Measurements from ENCODE around the gene ELL2. TPM values are rescaled to one million over a fixed set of nuclear protein-coding genes. Genes with fewer than 3 reads are reported as not detected.

The ELL2 gene
- total RNA-seq, 1 experiment from 2014 or later = 27.5 TPM

- no peak overlapping the region for H3K9ac ChIP-seq (ENCODE audit: extremely low read depth, insufficient read length, low read length)
- no peak overlapping the region for H3K27ac ChIP-seq (ENCODE audit: insufficient read length, low read depth, low read length)
- WGBS (ENCODE audit: extremely low coverage, insufficient read length, low lambda C conversion rate) = no CpG with 5 or more reads among the region's 8 CpGs
- Mint-ChIP-seq H3K4me3 (no peak overlapping the region; a peak in 1 of 5 replicates), H3K27ac (no peak overlapping the region; a peak in 1 of 7 replicates), H3K9me3 (no peaks in the 10 kb centered on the region; a peak in 1 of 5 replicates), H3K36me3 (ENCODE audit: insufficient read depth in 1 of 3, low read depth in 3 of 3) (no peaks in the 10 kb centered on the region), H3K27me3 (ENCODE audit: low read depth) (peaks cover 2% of the 10 kb centered on the region), H3K4me1 (peaks cover 27 to 31% of the 10 kb centered on the region in 2 experiments)
- H2AFZ ChIP-seq (ENCODE audit: low read length) = no peak overlapping the region
- DNase-seq = no peak
- H4K91ac ChIP-seq (ENCODE audit: insufficient read length, low read depth, low read length) = no peak overlapping the region
- no peak overlapping the region for H3T11ph ChIP-seq (ENCODE audit: low read length)
- H3K4me2 ChIP-seq (ENCODE audit: insufficient read depth, insufficient read length, low read length) = no peak overlapping the region
- peaks cover 4% of the 10 kb centered on the region; the same call in 1 of the 2 replicates for H3K4me1 ChIP-seq (ENCODE audit: insufficient read depth, low read length)
- H3K4ac ChIP-seq (ENCODE audit: low read depth, low read length) = no peak overlapping the region
- H4K5ac ChIP-seq (ENCODE audit: insufficient read length, low read depth, low read length) = no peak overlapping the region
- H2BK20ac ChIP-seq (ENCODE audit: low read depth, low read length, poor library complexity, severe bottlenecking) = no peak overlapping the region
- no peak overlapping the region for H4K8ac ChIP-seq (replicated peaks; ENCODE audit: insufficient read length, low read depth, low read length)
- no peak overlapping the region for H3K14ac ChIP-seq (ENCODE audit: insufficient read depth, low read length)
- no peaks in the 10 kb centered on the region for H3K9me3 ChIP-seq (ENCODE audit: control insufficient read depth, low read depth, low read length)
- no peak overlapping the region for H2AK5ac ChIP-seq (ENCODE audit: insufficient read length, low read length)
- no peaks in the 10 kb centered on the region for H4K20me1 ChIP-seq (ENCODE audit: control insufficient read depth, insufficient read depth, insufficient read length)
- no peak overlapping the region for H3K56ac ChIP-seq (ENCODE audit: insufficient read length, low read depth, low read length)
- no peak overlapping the region for H3K18ac ChIP-seq (ENCODE audit: insufficient read length, low read depth, low read length)
- no peak overlapping the region for H3K23ac ChIP-seq (ENCODE audit: insufficient read length, low read depth, low read length)
- H2BK12ac ChIP-seq (ENCODE audit: insufficient read length, low read depth, low read length) = no peak overlapping the region
- TF ChIP-seq CTCF (conservative IDR thresholded peaks at IDR 0.05) = no peak
- no peak overlapping the region for H2BK120ac ChIP-seq (ENCODE audit: low read depth, low read length, poor library complexity, severe bottlenecking)
- H3K79me2 ChIP-seq (ENCODE audit: insufficient read depth, low read length) = no peaks in the 10 kb centered on the region
- H2BK15ac ChIP-seq (ENCODE audit: low read depth, low read length) = no peak overlapping the region
- no peaks in the 10 kb centered on the region for H3K79me1 ChIP-seq (ENCODE audit: insufficient read depth, low read depth, low read length, poor library complexity, severe bottlenecking)
- H3K27me3 ChIP-seq (ENCODE audit: insufficient read depth, low read length) = no peaks in the 10 kb centered on the region
- no peaks in the 10 kb centered on the region for H3K23me2 ChIP-seq (ENCODE audit: insufficient read length, low read depth, low read length, poor library complexity, severe bottlenecking)
- no peak overlapping the region for H2BK5ac ChIP-seq (ENCODE audit: insufficient read length, low read length)
Measured at GRCh38 chr5:95862671-95863382, 98.8 kb downstream of the ELL2 start.
